ENCODE data around the gene PRKCE.
A peak's percentile ranks its signal among the peaks of the same experiment; 100 is the strongest.

PRKCE gene

GRCh38 chr2:45925636-45926366 is 274.3 kb downstream of the PRKCE start:
- DNase-seq (ENCODE audit: low read depth): no peak
- H3K4me3 ChIP-seq (ENCODE audit: low read length): no peak overlapping the region
- TF ChIP-seq, protein P1, sequence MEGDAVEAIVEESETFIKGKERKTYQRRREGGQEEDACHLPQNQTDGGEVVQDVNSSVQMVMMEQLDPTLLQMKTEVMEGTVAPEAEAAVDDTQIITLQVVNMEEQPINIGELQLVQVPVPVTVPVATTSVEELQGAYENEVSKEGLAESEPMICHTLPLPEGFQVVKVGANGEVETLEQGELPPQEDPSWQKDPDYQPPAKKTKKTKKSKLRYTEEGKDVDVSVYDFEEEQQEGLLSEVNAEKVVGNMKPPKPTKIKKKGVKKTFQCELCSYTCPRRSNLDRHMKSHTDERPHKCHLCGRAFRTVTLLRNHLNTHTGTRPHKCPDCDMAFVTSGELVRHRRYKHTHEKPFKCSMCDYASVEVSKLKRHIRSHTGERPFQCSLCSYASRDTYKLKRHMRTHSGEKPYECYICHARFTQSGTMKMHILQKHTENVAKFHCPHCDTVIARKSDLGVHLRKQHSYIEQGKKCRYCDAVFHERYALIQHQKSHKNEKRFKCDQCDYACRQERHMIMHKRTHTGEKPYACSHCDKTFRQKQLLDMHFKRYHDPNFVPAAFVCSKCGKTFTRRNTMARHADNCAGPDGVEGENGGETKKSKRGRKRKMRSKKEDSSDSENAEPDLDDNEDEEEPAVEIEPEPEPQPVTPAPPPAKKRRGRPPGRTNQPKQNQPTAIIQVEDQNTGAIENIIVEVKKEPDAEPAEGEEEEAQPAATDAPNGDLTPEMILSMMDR (IDR thresholded peaks at IDR 0.05; ENCODE audit: insufficient read depth, low read depth, low read length, missing control alignments): no peak

GRCh38 chr2:45928946-45929345 is 277.5 kb downstream of the PRKCE start:
- no peak for DNase-seq (ENCODE audit: low read depth)
- TF ChIP-seq, protein P1 (IDR thresholded peaks at IDR 0.05; ENCODE audit: insufficient read depth, low read depth, low read length, missing control alignments): no peak
- H3K4me3 ChIP-seq (ENCODE audit: low read length): no peak overlapping the region

- no peak overlapping the region for H3K4me3 ChIP-seq (ENCODE audit: low read length)
- TF ChIP-seq, protein P1 (IDR thresholded peaks at IDR 0.05; ENCODE audit: insufficient read depth, low read depth, low read length, missing control alignments): no peak
- DNase-seq (ENCODE audit: low read depth): no peak
Measured at GRCh38 chr2:45929674-45930395, 278.4 kb downstream of the PRKCE start.

GRCh38 chr2:45930396-45930792 is 278.9 kb downstream of the PRKCE start:
- TF ChIP-seq, protein P1 (IDR thresholded peaks at IDR 0.05; ENCODE audit: insufficient read depth, low read depth, low read length, missing control alignments): no peak

GRCh38 chr2:45932278-45932975 is 281.0 kb downstream of the PRKCE start:
- TF ChIP-seq, protein P1 (IDR thresholded peaks at IDR 0.05; ENCODE audit: insufficient read depth, low read depth, low read length, missing control alignments): no peak
- H3K4me3 ChIP-seq (ENCODE audit: low read length): no peak overlapping the region
- peak; percentile 68 for DNase-seq (ENCODE audit: low read depth)

More at GRCh38 chr2:45930396-45930792, 278.9 kb downstream of the PRKCE start:
- no peak overlapping the region for H3K4me3 ChIP-seq (ENCODE audit: low read length)
- peak; percentile 22 for DNase-seq (ENCODE audit: low read depth)

- TF ChIP-seq, protein P1 (IDR thresholded peaks at IDR 0.05; ENCODE audit: insufficient read depth, low read depth, low read length, missing control alignments): peak; percentile 76
- DNase-seq (ENCODE audit: low read depth): peak; percentile 98
- H3K4me3 ChIP-seq (ENCODE audit: low read length): no peak overlapping the region
Measured at GRCh38 chr2:45935791-45936622, 284.5 kb downstream of the PRKCE start.
